Psoas muscle (tissue), 8 donors: ENCODE data around the gene ZNF529. TPM values are rescaled to one million over a fixed set of nuclear protein-coding genes. Genes with fewer than 3 reads are reported as not detected.

Source experiments
- ATAC-seq, 4 donors: fragments of 200-7000 bp; cut with Tn5 transposase; one replicate each; pipeline ENCODE4 v1.9.1; 2020; ENCODE audit warnings: moderate library complexity in 3 of 4, mild to moderate bottlenecking in 2 of 4
- DNase-seq, 2 donors: peaks; one replicate each; pipeline ENCODE4 v3.0.0-alpha.2; 2020
- H3K27ac ChIP-seq: fragments of 200-600 bp; one replicate; pipeline ENCODE4 v1.8.0; 2022
- H3K27me3 ChIP-seq, 3 donors: fragments of 200-600 bp in 1 of 3; one replicate each; pipeline versions ENCODE4 v1.6.1 to v1.8.0; 2013 to 2022; ENCODE audit warnings: low read length in 2 of 3, mild to moderate bottlenecking in 2 of 3, moderate library complexity in 1 of 3; ENCODE audit not compliant: insufficient read depth in 3 of 3
- H3K36me3 ChIP-seq, 2 donors: fragments of 200-600 bp in 1 of 2; one replicate each; pipeline versions ENCODE4 v1.6.1 to v1.8.0; 2013 to 2022; ENCODE audit warnings: low read depth in 1 of 2, mild to moderate bottlenecking in 1 of 2, moderate library complexity in 1 of 2; ENCODE audit not compliant: insufficient read depth in 1 of 2
- H3K4me1 ChIP-seq: fragments of 200-600 bp; one replicate; pipeline ENCODE4 v1.8.0; 2022
- H3K4me3 ChIP-seq: fragments of 200-600 bp; one replicate; pipeline ENCODE4 v1.8.0; 2022; ENCODE audit warnings: mild to moderate bottlenecking
- H3K9me3 ChIP-seq: fragments of 200-600 bp; one replicate; pipeline ENCODE4 v1.8.0; 2022
- CTCF ChIP-seq: fragments of 200-600 bp; IDR thresholded peaks from one replicate; pipeline ENCODE4 v1.8.0; 2022; ENCODE audit warnings: antibody characterized with exemption
- WGBS, 3 donors: extraction: QIAGEN DNeasy Blood & Tissue Kit; methylation state at CpG; one replicate each; pipeline versions ENCODE4 v1.1.6 to v1.1.7; 2013; 5-methylcytosine and 5-hydroxymethylcytosine counted together
- intact Hi-C, 2 donors: fragments of 100-400 bp; cut with DNase I; formaldehyde crosslinking; loops; one replicate each; pipeline versions ENCODE4 v1.11.0 to v1.14.2; 2022
- polyA plus RNA-seq, 3 donors: library from polyadenylated mRNA; stranded (reverse); fragments of 200-250 nt; gene quantifications; one replicate each; pipeline ENCODE4 v1.2.3, GENCODE V29; 2013
- total RNA-seq, 4 donors: library from RNA; stranded (reverse); fragmentation: NEBNext Ultra II Directional in 2 of 4; extraction: Animal tissue kit (Norgen Biotek cat#: 25700) in 2 of 4; gene quantifications; one replicate each; pipeline versions ENCODE4 v1.2.1 to v1.2.4, GENCODE V29; 2021 to 2023
- donor health status: healthy with polysubstance abuse.
- donor health status: DM: no; HTN: no; CAD: no; lungs with moderate emphysema.
- donor health status: Bipolar disorder and iron deficiency.
- donor health status: healthy.
- donor health status: DM: yes; HTN: yes; CAD: no.
- donor health status: DM: no; HTN: no; CAD: no.
- donor health status: DM: no; HTN: no; CAD: no.
- donor health status: DM: yes; HTN: yes; CAD: no.

The ZNF529 gene
- total and polyA plus RNA-seq, 7 donors = 2.3 to 10.4 (median 6.1) TPM

- no peak for DNase-seq
- no peak for ATAC-seq
- H3K4me1 ChIP-seq = peaks cover under 1% of the 10 kb centered on the region
- H3K4me3 ChIP-seq = no peak overlapping the region
- no peak for TF ChIP-seq CTCF
- H3K27ac ChIP-seq = no peak overlapping the region
- H3K36me3 ChIP-seq = peaks cover 8 to 48% of the 10 kb centered on the region in 2 donors
- peaks cover 47% of the 10 kb centered on the region for H3K9me3 ChIP-seq
- intact Hi-C loops = no loop called here
- no peaks in the 10 kb centered on the region for H3K27me3 ChIP-seq
Measured at GRCh38 chr19:36579255-36579654, 6.2 kb upstream of the ZNF529 start.

- DNase-seq (no peak), ATAC-seq (no peak)
- Histone ChIP-seq H3K36me3 (peaks cover 8 to 48% of the 10 kb centered on the region in 2 donors), H3K27me3 (no peaks in the 10 kb centered on the region), H3K4me1 (peaks cover 5% of the 10 kb centered on the region), H3K4me3 (no peak overlapping the region), H3K9me3 (peaks cover 32% of the 10 kb centered on the region), H3K27ac (no peak overlapping the region)
- intact Hi-C loops = no loop called here
- 91 to 97% (median 93%) methylated on average over 3 of the region's 3 CpGs for WGBS, 3 donors
- TF ChIP-seq CTCF = no peak
Measured at GRCh38 chr19:36577271-36577996, 4.3 kb upstream of the ZNF529 start.

GRCh38 chr19:36574741-36575140 lies 1.6 kb upstream of the ZNF529 start:
- TF ChIP-seq CTCF = no peak
- intact Hi-C loops = loop anchor here in 1 of 2 donors (5.0 kb wide), 1 partner anchor 47 kb away; the partner anchor contains the start of gene ZNF260
- DNase-seq = no peak
- no peak for ATAC-seq
- no peak overlapping the region for H3K27ac ChIP-seq
- H3K36me3 ChIP-seq = peaks cover 6 to 49% of the 10 kb centered on the region in 2 donors
- peaks cover 5% of the 10 kb centered on the region for H3K4me1 ChIP-seq
- peak overlapping the region; percentile 97 for H3K4me3 ChIP-seq
- H3K27me3 ChIP-seq = no peaks in the 10 kb centered on the region
- WGBS, 3 donors = 77 to 92% (median 89%) methylated on average over 2 of the region's 2 CpGs
- peaks cover 27% of the 10 kb centered on the region for H3K9me3 ChIP-seq

- Histone ChIP-seq H3K36me3 (peaks cover 7 to 49% of the 10 kb centered on the region in 2 donors), H3K4me1 (peaks cover 5% of the 10 kb centered on the region), H3K4me3 (peak overlapping the region; percentile 97), H3K9me3 (peaks cover 31% of the 10 kb centered on the region), H3K27me3 (no peaks in the 10 kb centered on the region), H3K27ac (peak overlapping the region; percentile 91)
- WGBS, 3 donors = 28 to 34% (median 30%) methylated on average over 18 of the region's 18 CpGs
- TF ChIP-seq CTCF = no peak
- ATAC-seq = no peak
- intact Hi-C loops = loop anchor here (2.0 to 5.0 kb wide), 2 partner anchors 45 to 47 kb away; partner anchors contain the start of gene ZNF260 (in 2 of the 2)
- no peak for DNase-seq
Measured at GRCh38 chr19:36573895-36574720, 1.0 kb upstream of the ZNF529 start.
